HG03280 (cell line): Measurements from ENCODE around the gene CHST8.

Source experiments
- ATAC-seq: cut with Tn5 transposase; IDR thresholded peaks from one replicate; pipeline ENCODE4 v1.9.1; 2021; ENCODE audit warnings: mild to moderate bottlenecking, moderate library complexity; ENCODE audit not compliant: unreplicated experiment

Gene CHST8

GRCh38 chr19:33756177-33756576, 134.4 kb downstream of the CHST8 start:
- no peak for ATAC-seq

DNA sequence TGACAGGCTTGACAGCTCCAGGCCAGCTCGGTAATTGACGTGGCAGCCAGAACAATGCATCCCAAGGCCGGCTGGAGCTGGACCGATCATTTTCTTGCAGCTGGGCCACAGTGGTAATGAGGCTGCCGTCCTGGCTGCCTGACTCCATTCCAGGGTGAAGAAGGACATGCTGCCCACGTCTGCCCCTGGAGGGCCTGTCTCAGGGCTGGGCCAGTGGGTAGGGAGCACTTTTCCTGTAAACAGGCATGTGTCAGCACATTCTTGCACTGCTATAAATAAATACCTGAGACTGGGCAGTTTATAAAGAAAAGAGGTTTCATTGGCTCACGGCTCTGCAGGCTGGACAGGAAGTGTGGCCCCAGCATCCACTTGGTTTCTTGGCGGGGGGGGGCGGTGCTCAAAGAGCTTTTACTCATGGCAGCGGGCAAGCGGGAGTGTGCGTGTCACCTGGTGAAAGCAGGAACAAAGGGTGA, 136.8 kb downstream of the CHST8 start:
- ATAC-seq, result no peak

DNA sequence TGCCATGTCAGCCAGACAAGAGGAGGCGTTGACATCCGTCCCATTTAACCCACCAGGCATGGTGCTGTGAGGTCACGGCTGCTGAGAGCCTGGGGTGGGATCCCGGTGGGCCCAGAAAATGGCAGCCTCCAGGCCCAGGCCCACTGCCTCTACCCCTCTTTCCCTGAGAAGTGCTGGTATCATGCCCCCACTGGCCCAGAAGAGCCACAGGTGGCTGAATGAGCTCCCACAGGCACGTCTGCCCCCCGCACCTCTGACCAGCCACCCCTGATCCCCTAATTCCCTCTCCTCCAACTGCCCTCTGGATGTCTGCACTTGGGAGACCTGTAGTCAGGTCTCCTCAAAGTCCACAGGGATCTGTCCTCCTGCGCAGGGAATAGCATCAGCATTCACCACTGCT, 137.6 kb downstream of the CHST8 start:
- ATAC-seq, result no peak

- no peak for ATAC-seq
These were observed 142.0 kb downstream of the CHST8 start for GRCh38 chr19:33763633-33764371.

GRCh38 chr19:33766623-33767022, 144.9 kb downstream of the CHST8 start:
- ATAC-seq, result no peak

GRCh38 chr19:33767898-33768413, 146.2 kb downstream of the CHST8 start:
- no peak for ATAC-seq

- no peak for ATAC-seq
These were observed 147.5 kb downstream of the CHST8 start for GRCh38 chr19:33769208-33769607.

DNA sequence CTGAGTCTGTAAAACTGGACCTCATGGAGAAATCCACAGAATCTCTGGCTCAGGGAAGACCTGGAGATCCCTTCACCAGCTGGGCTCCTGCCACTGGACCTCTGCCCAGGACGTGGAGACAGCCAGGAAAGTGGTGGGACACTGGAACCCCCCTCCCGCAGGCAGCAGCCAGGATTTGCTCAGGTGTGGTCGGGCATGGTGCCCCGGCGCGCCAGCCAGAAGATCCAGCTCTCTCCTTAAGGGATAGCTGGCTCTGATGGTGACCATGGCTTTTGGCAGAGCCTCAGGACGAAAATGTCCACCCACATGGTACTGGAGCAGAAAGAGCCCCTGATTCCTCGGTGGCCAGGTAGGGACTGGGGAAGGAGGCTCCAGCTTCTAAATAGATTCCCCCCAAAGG, 148.4 kb downstream of the CHST8 start:
- ATAC-seq, result no peak

DNA sequence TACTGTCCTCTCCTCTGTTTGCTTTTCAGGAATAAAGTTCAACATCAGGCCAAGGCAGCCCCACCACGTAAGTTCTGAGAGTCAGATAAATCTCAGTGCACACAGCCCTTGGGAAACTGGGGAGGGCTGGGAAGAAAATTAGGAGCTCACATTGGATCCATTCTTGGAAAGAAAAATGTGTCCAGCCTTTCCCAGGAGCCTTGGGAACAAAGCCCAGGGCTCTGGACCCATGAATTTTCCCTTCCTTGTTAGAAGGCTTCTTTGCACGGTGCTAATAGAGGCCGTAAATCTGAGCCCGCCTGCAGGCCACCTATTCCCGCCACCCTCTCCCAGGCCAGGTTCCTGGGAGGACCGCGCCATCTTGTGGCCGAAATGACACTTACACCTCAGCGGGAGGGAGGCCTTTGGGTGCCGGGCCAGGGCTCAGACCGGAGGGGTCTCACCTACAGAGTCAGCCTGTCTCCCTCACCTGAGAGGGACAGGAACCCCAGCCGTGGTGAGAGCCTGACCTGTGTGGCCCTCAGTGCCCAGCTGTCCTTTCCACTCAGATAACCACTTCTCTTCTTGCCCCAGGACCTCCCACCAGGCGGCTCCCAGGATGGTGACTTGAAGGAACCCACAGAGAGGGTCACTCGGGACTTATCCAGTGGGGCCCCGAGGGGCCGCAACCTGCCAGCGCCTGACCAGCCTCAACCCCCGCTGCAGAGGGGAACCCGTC, 149.8 kb downstream of the CHST8 start:
- ATAC-seq, result peak; percentile 57

GRCh38 chr19:33772102-33772857, 150.5 kb downstream of the CHST8 start:
- no peak for ATAC-seq

GRCh38 chr19:33772858-33773180, 151.1 kb downstream of the CHST8 start:
- no peak for ATAC-seq

DNA sequence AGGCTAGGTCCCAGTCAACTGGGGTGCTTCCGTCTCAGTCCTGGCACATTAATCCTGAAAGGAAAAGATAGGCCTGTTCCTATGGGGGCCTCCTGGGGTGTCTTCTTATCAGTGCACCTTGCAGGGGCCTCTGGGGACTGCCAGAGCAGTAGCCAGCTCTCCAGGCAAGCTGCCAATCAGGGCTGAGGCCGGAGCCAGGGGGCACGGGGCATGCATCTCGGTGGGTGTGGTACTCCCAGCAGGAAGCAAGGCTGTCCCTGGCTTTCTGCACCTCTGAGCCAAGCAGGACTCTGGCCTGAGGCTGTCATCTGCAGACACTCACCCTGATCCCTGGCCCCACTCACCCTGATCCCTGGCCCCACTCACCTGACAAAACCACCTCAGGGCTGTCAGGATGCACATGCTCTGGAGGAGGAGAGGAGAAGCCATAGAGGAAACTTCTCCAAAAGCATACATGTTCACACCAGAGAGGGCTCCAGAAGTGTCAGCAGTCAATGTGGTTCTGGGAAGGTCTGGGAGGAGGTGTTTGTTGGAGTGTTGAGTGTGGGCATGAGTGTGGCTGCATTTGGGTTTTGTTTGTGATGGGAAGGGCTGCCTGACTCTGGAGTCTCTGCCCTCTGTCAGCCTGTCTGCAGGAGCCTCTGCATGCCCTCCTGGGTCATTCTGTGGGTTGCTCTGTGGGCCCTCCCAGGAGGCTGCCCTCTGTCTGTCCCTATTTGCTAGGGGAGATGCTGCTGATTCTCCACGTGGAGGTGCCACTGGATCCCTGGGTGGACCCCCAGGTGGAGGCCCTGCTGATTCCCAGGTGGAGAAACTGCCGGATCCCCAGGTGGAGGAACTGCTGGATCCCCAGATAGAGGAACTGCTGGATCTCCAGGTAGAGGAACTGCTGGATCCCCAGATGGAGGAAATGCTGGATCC, 152.2 kb downstream of the CHST8 start:
- no peak for ATAC-seq

DNA sequence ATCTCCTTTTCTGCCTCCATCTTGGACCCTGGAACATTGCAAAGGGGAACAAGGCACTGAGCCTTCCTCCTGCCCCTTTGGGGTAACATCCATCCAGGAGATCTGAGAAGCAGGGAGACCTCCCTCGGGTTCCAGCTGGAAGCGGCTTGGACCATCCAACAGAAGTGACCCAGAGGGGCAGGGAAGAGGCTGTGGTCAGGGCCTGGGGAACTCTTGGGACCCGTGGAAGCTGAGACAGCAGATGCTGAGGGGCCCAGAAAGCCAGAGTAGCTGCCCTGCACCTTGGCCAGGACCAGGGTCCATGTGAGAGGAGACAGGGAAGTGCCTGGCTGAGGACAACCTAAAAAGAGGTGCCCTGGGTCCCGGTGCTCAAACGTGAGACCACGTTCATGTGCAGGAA, 153.0 kb downstream of the CHST8 start:
- ATAC-seq, result no peak

- no peak for ATAC-seq
These were observed 154.2 kb downstream of the CHST8 start for GRCh38 chr19:33775731-33776487.

DNA sequence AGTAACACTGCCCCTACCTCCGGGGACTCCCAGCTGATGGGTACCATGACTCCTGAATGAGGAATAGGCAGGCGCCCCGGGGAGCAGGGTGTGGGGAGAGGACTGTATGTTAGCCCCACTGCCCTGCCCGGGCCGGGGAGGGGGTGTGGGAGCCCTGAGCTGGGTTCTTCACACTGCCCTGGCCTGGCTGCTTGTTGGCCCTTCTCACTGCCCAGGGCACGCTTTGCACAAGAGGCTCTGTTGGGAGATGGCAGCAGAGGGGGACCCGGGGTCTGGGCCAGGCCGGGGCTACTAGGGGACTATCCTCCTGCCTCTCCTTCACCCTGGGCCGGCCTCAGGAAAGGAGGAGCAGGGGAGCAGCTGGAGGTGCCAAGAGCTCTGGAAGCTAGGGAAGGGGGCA, 155.6 kb downstream of the CHST8 start:
- ATAC-seq, result no peak

DNA sequence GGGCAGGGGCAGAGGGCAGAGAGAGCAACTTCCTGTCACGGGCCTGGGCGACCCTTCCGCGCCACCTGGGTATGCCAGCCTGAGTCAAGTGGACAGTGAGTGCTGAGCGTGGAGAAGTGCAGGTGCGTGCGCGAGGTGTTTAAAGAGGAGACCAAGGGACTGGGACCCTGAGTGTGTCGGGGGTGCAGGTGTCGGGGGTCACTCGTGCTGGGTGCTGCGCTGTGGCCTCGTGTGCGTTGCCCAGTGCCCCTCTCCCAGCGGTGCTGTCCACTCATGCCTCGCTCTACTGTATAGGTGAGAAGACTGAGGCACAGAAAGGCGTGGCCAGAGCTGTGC, 156.0 kb downstream of the CHST8 start:
- ATAC-seq, result no peak

- peak; percentile 87 for ATAC-seq
These were observed 156.5 kb downstream of the CHST8 start for GRCh38 chr19:33778089-33778791.

DNA sequence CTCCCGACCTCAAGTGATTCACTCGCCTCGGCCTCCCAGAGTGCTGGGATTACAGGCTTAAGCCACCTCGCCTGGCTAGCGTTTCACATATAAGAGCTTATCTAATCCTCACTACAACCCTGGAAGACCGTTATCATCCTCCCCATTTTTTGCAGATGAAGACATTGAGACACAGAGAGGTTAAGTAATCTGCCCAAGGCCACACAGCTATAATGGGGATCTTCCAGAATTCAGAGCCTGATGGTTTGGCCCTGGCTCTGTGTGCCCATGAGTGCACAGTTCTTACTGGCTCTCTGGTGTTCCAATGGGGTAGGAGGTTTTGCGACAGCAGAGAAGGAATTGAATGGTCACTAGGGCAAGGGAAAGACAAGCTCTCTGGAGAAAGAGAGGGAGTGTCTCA, 158.1 kb downstream of the CHST8 start:
- ATAC-seq, result no peak

GRCh38 chr19:33780251-33780650, 158.5 kb downstream of the CHST8 start:
- no peak for ATAC-seq
